NCI-H146 treated with DMSO at 0.1 percent for 48 hours (cell line): ENCODE data around the gene RAB6A.

Experiments
- DNase-seq: peaks from one replicate; lab custom pipeline; 2025; ENCODE audit not compliant: unreplicated experiment; lab: John Stamatoyannopoulos, UW

RAB6A gene

DNA sequence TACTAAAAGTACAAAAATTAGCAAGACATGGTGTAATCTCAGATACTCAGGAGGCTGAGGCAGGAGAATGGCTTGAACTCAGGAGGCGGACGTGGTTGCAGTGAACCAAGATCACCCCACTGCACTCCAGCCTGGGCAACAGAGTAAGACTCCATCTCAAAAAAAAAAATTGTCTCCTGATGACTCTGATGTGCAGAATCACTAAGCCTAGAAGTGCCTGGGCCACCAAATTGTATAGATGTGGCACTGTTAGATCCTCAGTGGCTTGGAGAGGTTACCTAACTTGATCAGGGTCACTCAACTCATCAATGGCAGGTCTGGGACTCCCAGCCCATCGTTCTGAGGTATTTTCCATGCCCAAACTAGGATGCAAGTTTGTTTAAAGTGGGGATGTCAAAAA, 103.9 kb downstream of the RAB6A start:
- DNase-seq, result no peak

GRCh38 chr11:73655686-73656085, 105.2 kb downstream of the RAB6A start:
- DNase-seq, result no peak

- DNase-seq, result no peak
Measured at GRCh38 chr11:73654482-73655021, 106.3 kb downstream of the RAB6A start.

- DNase-seq, result no peak
Measured at GRCh38 chr11:73653996-73654395, 106.9 kb downstream of the RAB6A start.

GRCh38 chr11:73652856-73653559, 107.9 kb downstream of the RAB6A start:
- DNase-seq, result peak; percentile 41

DNA sequence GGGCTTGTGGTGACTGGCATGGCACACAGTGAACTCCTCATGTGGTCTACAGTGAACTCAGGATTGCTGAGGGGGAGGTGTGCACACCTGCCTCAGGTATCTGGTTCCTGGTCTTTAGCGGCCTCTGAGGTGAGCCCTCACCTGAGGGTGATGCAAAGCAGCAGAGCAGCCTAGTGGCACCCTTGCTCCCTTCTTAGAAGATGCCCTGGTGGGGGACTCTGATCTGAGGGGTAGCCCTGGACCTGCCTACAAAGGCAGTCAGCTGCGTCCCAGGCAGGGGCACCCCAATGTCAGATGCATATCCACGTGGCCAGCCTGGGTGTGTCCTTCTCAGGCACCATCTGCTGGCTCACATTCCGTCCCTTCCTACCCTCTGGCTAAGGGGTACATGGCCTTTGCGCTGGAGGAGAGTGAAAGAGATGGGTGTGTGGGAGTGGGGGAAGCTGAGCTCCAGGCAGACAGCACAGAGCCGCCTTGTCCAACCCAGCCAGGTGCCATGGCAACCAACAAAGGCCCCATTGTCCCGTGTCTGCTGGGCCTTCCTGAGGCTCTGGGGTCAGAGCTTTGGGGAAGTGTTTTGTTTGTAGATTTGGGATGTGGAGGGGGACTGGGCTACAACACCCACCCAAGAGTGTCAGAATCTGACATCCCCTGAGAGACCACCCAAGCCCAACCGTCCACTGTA, 108.7 kb downstream of the RAB6A start:
- DNase-seq, result peak; percentile 5

GRCh38 chr11:73651661-73652045, 109.2 kb downstream of the RAB6A start:
- no peak for DNase-seq

DNA sequence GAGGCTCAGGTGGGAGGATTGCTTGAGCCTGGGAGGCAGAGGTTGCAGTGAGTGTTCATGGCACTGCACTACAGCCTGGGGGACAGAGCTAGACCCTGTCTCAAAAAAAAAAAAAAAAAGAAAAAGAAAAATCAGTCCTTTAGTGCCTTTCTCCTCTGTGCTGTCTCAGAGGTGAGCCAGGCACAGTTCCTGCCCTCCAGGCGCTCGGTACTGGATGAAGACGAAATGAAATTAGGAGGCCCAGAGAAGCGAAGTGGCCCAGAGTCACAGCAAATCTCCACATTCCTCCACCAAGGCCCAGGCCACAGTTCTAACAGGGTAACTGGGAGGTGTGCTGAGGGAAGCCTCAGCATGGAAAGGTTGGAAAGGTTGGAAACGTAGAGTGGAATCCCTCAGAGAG, 109.6 kb downstream of the RAB6A start:
- no peak for DNase-seq

DNA sequence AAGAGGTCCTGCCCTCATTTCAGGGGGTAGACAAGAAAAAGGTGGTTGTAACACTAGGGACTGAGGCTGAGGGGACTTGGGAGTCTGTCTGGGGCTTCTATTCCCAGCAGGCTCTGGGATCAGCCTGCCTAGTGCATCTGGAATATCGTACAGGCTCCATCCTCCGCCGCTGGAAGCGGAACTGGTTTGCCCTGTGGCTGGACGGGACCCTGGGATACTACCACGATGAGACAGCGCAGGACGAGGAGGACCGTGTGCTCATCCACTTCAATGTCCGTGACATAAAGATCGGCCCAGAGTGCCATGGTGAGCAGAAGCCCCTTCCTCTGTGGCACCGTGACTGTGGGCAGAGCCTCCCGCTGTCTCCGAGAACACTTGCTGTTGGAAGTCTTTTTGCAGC, 110.5 kb downstream of the RAB6A start:
- no peak for DNase-seq

GRCh38 chr11:73649206-73649605, 111.7 kb downstream of the RAB6A start:
- DNase-seq, result no peak

GRCh38 chr11:73648571-73649046, 112.3 kb downstream of the RAB6A start:
- no peak for DNase-seq

GRCh38 chr11:73648121-73648520, 112.8 kb downstream of the RAB6A start:
- no peak for DNase-seq

DNA sequence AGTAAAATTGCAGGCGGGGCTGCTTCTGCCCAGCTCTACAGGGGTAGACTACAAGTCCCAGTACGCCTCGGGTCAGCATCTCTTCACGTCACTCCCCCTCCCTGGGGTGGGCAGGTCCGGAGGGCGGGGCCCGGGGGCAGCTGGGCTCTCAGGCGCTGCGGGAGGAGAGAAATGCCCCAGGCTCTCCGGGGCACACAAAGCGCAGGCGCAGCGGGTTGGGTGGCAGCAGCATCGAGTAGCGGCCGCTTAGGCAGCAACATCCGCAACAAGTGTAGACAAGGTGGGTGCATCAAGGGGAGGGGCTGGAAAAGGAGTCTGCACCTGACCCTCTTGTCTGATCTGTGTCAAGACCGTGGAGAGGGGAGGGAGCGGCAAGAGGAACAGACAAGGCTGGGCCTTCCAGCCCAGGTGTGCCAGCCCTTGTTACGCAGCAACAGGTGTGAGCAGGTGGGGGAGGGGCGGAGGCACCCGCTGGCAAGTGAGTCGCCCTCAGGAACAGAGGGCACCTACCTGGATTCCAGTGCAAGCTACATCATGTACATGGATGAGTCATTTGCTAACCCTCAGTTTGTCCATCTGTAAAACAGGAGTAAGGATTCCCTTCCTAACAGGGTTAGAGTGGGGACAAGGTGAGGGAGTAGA, 113.3 kb downstream of the RAB6A start:
- DNase-seq, result peak; percentile 86

GRCh38 chr11:73645972-73646631, 114.8 kb downstream of the RAB6A start, which contains the start of gene PLEKHB1:
Gene PLEKHB1 (plus strand): TSS chr11:73646581. CDS start chr11:73646609, 28 bp downstream.
- no peak for DNase-seq

DNA sequence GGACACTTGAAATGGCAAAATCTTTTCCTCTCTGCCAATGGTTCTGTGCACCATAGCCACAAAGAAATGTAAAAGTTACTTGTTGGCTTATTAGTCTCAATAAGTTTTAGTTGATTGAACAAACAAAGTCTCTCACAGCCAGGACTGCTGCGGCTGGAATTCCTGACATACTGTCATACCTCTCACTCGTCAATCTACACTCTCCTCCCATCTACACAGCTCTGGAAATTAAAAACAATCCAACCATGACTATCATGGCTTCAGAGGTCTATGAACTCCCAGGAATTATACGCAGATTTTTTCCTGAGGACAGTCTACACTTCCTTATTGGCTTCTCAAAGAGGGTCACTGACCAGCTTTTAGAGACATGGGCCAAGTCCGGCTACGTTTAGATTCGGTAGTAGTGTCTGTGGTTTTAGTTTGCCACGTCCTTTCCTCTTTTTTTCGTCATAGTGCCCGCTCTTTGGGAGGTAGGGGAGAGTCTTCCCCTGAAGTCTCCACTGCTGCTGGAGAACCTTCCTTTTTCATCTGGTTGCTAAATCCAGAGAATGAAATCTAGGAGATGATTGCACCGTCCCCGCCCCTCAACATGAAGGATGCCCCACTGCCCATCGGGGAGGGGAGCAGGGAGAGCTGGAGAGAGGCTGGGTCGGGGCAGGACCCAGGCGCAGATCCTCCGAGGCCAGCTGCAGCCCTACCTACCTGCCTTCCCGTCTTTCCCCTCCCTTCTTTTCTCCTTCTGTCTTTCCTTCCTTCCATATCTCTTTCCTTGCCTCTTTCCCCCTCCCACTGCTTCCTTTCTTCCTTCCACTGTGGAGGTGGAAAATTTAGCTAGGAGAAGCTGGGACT, 115.5 kb downstream of the RAB6A start:
- no peak for DNase-seq

GRCh38 chr11:73641668-73642067, 119.2 kb downstream of the RAB6A start:
- no peak for DNase-seq

DNA sequence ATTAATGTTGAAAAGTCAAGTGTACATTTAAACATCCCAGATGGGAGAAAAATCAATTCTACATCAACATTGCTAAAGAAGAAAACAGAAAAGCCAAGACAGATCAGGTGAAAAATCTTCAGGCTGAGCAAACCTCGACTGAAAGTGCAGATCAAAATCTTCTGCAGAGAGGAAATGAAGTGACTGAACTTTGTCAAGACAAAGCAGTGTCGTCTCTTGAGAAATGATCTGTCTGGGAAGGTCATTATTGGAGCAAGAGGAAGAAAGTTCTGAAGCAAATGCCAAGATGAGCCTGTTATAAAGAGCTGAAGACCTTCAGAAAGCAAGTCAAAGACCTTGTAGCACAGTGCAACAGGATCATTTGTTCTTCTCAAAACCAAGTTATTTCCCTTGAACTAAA, 120.3 kb downstream of the RAB6A start:
- no peak for DNase-seq

DNA sequence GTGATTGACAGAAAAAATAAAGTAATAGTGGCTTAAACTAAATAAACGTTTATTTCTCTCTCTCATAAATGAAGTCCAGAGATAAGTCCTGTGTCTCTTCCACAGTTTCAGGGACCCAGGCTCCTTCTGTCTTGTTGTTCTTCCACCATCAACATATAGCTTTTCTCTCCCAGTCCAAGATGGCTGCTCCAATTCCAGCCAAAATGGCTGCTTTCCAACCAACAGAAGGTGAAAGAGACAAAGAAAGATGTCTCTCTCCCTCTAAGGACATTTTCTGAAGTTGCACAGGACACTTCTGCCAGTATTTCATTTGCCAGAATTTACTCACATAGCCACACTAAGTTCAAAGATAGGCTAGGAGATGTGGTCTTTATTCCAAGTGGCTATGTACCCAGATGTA, 123.9 kb downstream of the RAB6A start:
- DNase-seq, result no peak

GRCh38 chr11:73636249-73636648, 124.6 kb downstream of the RAB6A start:
- DNase-seq, result no peak

- DNase-seq, result no peak
Measured at GRCh38 chr11:73635721-73636120, 125.2 kb downstream of the RAB6A start.
